Mucosa of stomach (tissue), 1 donor: Measurements from ENCODE around the gene FHIT.
"Not testable (repeated sequence)": the region's sequence is repeated elsewhere in the genome, so short reads cannot be mapped to it uniquely, and the experiment has no call there.

ENCODE experiments used
- H3K27me3 ChIP-seq: one replicate; pipeline ENCODE4 v1.7.0; 2013; ENCODE audit warnings: mild to moderate bottlenecking, low read length; ENCODE audit not compliant: control insufficient read depth, insufficient read depth
- H3K36me3 ChIP-seq: one replicate; pipeline ENCODE4 v1.7.0; 2013; ENCODE audit warnings: low read length; ENCODE audit not compliant: control insufficient read depth, insufficient read depth
- H3K4me1 ChIP-seq: one replicate; pipeline ENCODE4 v1.7.0; 2013; ENCODE audit warnings: mild to moderate bottlenecking, low read length; ENCODE audit not compliant: control insufficient read depth, insufficient read depth
- H3K4me3 ChIP-seq: one replicate; pipeline ENCODE4 v1.7.0; 2013; ENCODE audit warnings: low read length
- H3K9ac ChIP-seq: one replicate; pipeline ENCODE4 v1.7.0; 2013; ENCODE audit warnings: mild to moderate bottlenecking, low read length, moderate library complexity
- H3K9me3 ChIP-seq: one replicate; pipeline ENCODE4 v1.7.0; 2013; ENCODE audit warnings: mild to moderate bottlenecking, low read length, moderate library complexity; ENCODE audit not compliant: control insufficient read depth
- donor health status: Pancreatic carcinoma.

The FHIT gene

DNA sequence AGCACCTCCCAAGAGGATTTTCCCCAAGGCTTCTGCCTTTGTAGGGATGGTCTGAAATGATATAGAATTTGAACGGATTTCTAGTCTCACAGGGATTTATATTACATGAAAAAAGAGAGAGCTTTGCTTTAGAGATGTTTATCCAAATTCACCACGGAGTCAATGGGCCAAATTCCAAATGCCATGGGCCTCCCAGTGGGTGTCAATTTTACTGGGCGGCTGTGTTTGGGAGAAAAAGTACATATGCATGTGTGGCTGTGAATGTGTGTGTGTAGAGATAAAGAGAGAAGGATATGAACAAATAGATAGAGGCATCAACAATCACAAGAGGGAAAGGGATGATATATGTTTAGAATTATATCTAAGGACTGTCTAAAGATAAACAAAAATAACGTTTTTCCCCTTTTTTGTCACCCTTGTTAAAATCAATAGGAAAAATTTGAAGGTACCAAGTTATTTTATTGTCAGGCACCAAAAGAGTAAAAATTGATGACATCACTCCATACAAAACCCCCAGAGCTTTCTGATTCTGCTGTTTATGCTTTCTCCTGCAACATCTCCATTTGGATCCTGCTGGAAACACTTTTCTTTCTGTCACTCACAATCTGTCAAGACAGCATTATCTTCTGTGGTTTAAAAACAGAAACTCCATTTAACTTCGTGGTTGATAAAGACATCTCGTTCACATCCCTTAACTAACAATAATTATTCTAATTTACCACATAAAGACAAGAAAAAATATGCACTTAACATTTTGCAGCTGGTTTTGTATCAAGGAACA is 160.7 kb downstream of the FHIT start:
- Histone ChIP-seq H3K9ac (no peak overlapping the region), H3K9me3 (no peaks in the 10 kb centered on the region), H3K27me3 (no peaks in the 10 kb centered on the region), H3K36me3 (no peaks in the 10 kb centered on the region), H3K4me3 (no peak overlapping the region), H3K4me1 (no peaks in the 10 kb centered on the region)

DNA sequence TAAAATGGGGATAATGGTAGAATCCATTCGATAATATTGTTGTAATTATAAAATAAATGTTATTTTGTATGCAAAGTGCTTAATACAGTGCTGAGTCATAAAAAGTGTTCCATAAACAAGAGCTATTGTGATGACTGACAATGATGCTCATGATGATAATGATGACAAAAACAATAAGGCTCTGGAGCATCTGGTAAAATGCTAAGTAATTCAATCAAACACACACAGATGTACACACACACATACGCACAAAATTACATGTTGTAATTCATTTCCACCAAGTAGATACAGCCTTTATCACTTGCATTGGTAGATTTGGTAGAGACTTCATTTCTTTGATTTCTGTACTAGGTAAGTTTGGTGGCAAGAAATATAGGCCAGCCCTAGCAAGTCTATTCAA is 163.8 kb downstream of the FHIT start:
- Histone ChIP-seq H3K9me3 (no peaks in the 10 kb centered on the region), H3K36me3 (no peaks in the 10 kb centered on the region), H3K9ac (no peak overlapping the region), H3K4me3 (no peak overlapping the region), H3K4me1 (no peaks in the 10 kb centered on the region), H3K27me3 (no peaks in the 10 kb centered on the region)

GRCh38 chr3:61081554-61081953 is 169.7 kb downstream of the FHIT start:
- Histone ChIP-seq H3K4me3 (no peak overlapping the region), H3K9ac (no peak overlapping the region), H3K27me3 (no peaks in the 10 kb centered on the region), H3K9me3 (no peaks in the 10 kb centered on the region), H3K4me1 (no peaks in the 10 kb centered on the region), H3K36me3 (no peaks in the 10 kb centered on the region)

- Histone ChIP-seq H3K4me1 (no peaks in the 10 kb centered on the region), H3K9ac (no peak overlapping the region), H3K36me3 (no peaks in the 10 kb centered on the region), H3K9me3 (no peaks in the 10 kb centered on the region), H3K4me3 (no peak overlapping the region), H3K27me3 (no peaks in the 10 kb centered on the region)
Observed at GRCh38 chr3:61080737-61081445, 170.4 kb downstream of the FHIT start.

- Histone ChIP-seq H3K9me3 (no peaks in the 10 kb centered on the region), H3K36me3 (no peaks in the 10 kb centered on the region), H3K9ac (no peak overlapping the region), H3K4me3 (no peak overlapping the region), H3K4me1 (no peaks in the 10 kb centered on the region), H3K27me3 (no peaks in the 10 kb centered on the region)
Observed at GRCh38 chr3:61078048-61078752, 173.1 kb downstream of the FHIT start.

DNA sequence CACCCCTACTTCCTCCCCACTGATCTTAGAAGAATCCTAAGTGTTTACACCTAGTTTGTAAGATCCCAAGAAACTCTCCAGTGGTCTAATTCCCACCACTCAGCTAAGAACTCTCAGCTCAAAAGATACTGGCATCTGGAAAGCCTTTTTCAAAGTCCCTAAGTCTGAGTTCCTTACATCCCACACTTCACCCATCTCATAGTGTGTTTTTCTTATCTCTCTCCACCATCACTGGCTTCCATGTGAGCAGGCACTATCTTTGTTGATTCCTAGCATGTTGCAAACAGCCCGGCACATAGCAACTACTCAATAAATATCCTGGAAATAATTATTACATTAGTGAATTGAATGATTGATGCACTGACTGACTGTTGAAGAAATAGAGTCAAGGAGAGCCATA is 173.7 kb downstream of the FHIT start:
- Histone ChIP-seq H3K27me3 (no peaks in the 10 kb centered on the region), H3K36me3 (no peaks in the 10 kb centered on the region), H3K9ac (no peak overlapping the region), H3K4me1 (no peaks in the 10 kb centered on the region), H3K4me3 (no peak overlapping the region), H3K9me3 (no peaks in the 10 kb centered on the region)

- Histone ChIP-seq H3K9ac (no peak overlapping the region), H3K9me3 (no peaks in the 10 kb centered on the region), H3K4me1 (no peaks in the 10 kb centered on the region), H3K36me3 (no peaks in the 10 kb centered on the region), H3K27me3 (no peaks in the 10 kb centered on the region), H3K4me3 (no peak overlapping the region)
Observed at GRCh38 chr3:61074783-61075182, 176.5 kb downstream of the FHIT start.

GRCh38 chr3:61073566-61074165 is 177.6 kb downstream of the FHIT start:
- Histone ChIP-seq H3K4me3 (no peak overlapping the region), H3K4me1 (no peaks in the 10 kb centered on the region), H3K9ac (no peak overlapping the region), H3K9me3 (no peaks in the 10 kb centered on the region), H3K27me3 (no peaks in the 10 kb centered on the region), H3K36me3 (no peaks in the 10 kb centered on the region)

DNA sequence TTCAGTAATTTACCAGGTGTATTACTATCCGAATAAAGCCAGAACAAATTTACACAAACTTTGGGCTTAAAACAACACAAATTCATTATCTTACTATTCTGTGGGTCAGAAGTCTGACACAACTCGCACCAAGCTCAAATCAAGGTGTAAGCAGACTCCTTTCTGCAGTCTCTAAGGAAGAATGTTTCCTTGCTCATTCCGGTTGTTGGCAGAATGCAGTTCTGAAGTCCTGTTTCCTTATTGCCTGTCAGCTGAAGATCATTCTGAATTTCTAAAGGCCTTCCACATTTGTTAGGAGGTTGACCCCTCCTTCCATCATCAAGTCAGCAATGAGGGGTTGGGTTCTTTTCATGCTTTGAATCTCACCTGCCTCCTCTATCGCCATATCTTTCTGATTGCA is 183.2 kb downstream of the FHIT start:
- Histone ChIP-seq H3K4me3 (no peak overlapping the region), H3K36me3 (no peaks in the 10 kb centered on the region), H3K9me3 (no peaks in the 10 kb centered on the region), H3K27me3 (no peaks in the 10 kb centered on the region), H3K4me1 (no peaks in the 10 kb centered on the region), H3K9ac (no peak overlapping the region)

- Histone ChIP-seq H3K27me3 (no peaks in the 10 kb centered on the region), H3K36me3 (no peaks in the 10 kb centered on the region), H3K9me3 (no peaks in the 10 kb centered on the region), H3K9ac (no peak overlapping the region), H3K4me3 (no peak overlapping the region), H3K4me1 (no peaks in the 10 kb centered on the region)
Observed at GRCh38 chr3:61066800-61067199, 184.5 kb downstream of the FHIT start.

DNA sequence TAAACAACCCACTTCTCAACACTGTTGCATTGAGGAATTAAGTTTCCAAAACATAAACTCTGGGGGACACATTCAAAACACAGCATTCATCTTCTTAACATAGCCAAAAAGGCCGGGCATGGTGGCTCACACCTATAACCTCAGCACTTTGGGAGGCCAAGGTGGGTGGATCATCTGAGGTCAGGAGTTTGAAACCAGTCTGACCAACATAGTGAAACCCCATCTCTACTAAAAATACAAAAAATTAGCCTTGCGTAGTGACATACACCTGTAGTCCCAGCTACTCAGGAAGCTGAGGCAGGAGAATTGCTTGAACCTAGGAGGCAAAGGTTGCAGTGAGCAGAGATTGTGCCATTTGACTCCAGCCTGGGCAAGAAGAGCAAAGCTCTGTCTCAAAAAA is 185.0 kb downstream of the FHIT start:
- H3K4me1 ChIP-seq, H3K27me3 ChIP-seq, H3K36me3 ChIP-seq, H3K4me3 ChIP-seq, H3K9ac ChIP-seq, H3K9me3 ChIP-seq: not testable (repeated sequence)

DNA sequence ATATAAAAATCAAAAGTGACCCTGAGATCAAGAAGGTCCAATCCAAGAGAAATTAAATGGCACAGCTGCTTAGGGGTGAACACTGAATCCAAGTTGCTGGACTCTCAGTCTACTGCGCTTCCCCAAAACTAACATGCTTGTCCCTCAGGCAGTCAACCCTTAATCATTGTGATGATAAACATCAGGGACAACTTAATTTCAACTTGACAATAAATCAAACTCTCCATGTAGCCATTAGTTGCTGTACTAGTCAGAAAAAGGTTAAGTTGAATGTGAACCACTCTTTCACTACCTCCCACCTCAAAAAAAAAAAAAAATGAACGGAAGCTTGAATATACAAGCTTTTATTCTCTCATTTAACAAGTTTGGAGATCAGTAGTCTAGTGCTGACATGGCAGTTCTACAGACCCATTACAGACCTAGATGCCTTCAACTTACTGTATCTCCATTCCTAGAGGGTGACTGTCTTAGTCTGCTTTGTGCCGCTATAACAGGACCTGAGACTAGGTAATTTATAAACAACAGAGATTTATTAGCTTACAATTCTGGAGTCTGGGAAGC is 185.7 kb downstream of the FHIT start:
- H3K36me3 ChIP-seq: no peaks in the 10 kb centered on the region
- H3K9ac ChIP-seq: no peak overlapping the region
- no peaks in the 10 kb centered on the region for H3K27me3 ChIP-seq
- H3K9me3 ChIP-seq: no peaks in the 10 kb centered on the region
- no peaks in the 10 kb centered on the region for H3K4me1 ChIP-seq
- H3K4me3 ChIP-seq: no peak overlapping the region
